A673 (cell line): Measurements from ENCODE around the gene MICAL2.

Experiments used
- CTCF ChIP-seq: fragments of 300-800, 200-600 bp; sonication (generic); conservative IDR thresholded peaks from 2 replicates; pipeline ENCODE4 v1.5.1; 2017; ENCODE audit warnings: low read depth, mild to moderate bottlenecking, antibody characterized with exemption, low read length, moderate library complexity, mixed read lengths
- EZH2 ChIP-seq: fragments of 200-600 bp; sonication (generic); IDR thresholded peaks from 2 replicates; pipeline ENCODE4 v1.6.1; 2017; ENCODE audit warnings: borderline replicate concordance, low read depth, mild to moderate bottlenecking, mixed read lengths, antibody characterized with exemption, low read length; ENCODE audit not compliant: poor library complexity, severe bottlenecking

GRCh38 chr11:12239804-12240371, 129.5 kb downstream of the MICAL2 start:
- no peak for TF ChIP-seq CTCF
- TF ChIP-seq EZH2 = no peak
